ENCODE measurements around the gene OR6C76. TPM values are rescaled to one million over a fixed set of nuclear protein-coding genes. Genes with fewer than 3 reads are reported as not detected.

Gene OR6C76
- total RNA-seq, 2 experiments from 2014 or later: not detected

DNA sequence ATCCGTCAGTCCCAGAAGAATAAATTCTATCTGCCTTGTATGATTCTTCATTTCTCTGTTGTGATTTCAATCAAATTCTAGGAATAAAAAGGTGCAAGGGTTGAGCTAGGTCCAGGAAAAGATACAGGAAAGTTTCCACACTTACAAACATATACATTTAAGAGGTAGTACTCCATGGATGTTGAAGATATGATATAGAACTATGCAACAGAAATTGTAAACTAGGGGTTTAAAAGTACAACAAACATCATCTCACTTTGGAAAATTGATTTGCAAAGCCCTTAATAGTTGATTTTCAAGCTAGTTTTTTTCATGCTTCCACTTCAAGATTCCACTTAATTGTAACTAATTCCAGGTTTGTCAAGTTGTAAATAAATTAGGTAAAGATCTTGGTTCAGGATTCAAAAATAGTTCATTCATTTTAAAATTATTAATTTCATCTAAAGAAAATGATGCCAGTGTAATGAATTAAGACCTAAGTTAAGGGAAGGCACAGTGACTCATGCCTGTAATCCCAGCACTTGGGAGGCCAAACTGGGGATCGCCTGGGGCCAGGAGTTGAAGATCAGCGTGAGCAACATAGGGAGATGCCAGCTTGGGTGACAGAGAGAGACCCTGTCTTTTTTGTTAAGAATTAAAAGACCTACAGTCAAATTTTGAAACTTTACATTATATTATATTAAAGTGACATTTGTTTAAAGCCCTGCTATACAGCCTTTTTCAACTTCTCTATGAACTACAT lies 44.2 kb downstream of the OR6C76 start, which contains the start of gene OR6C70:
OR6C70 (minus strand) TSS at position 51 of the 742 bp plus-strand sequence; CDS start at position 51, 0 bp downstream.
- no peak for DNase-seq
- intact Hi-C loops (cut with micrococcal nuclease): no loop called here
- Mint-ChIP-seq H3K9me3 (no peaks in the 10 kb centered on the region), H3K4me1 (ENCODE audit: low read depth) (no peaks in the 10 kb centered on the region), H3K27ac (no peak within 1 kb of the TSS), H3K4me3 (no peak within 1 kb of the TSS), H3K36me3 (ENCODE audit: low read depth) (no peaks in the 10 kb centered on the region), H3K27me3 (peaks cover 15% of the 10 kb centered on the region)
- TF ChIP-seq, protein P1, sequence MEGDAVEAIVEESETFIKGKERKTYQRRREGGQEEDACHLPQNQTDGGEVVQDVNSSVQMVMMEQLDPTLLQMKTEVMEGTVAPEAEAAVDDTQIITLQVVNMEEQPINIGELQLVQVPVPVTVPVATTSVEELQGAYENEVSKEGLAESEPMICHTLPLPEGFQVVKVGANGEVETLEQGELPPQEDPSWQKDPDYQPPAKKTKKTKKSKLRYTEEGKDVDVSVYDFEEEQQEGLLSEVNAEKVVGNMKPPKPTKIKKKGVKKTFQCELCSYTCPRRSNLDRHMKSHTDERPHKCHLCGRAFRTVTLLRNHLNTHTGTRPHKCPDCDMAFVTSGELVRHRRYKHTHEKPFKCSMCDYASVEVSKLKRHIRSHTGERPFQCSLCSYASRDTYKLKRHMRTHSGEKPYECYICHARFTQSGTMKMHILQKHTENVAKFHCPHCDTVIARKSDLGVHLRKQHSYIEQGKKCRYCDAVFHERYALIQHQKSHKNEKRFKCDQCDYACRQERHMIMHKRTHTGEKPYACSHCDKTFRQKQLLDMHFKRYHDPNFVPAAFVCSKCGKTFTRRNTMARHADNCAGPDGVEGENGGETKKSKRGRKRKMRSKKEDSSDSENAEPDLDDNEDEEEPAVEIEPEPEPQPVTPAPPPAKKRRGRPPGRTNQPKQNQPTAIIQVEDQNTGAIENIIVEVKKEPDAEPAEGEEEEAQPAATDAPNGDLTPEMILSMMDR (IDR thresholded peaks at IDR 0.05): no peak
- ChIA-PET CTCF (no interaction called here), POLR2A (no interaction called here)
- no peak for ATAC-seq

GRCh38 chr12:55472264-55472663 lies 46.2 kb downstream of the OR6C76 start:
- ChIA-PET CTCF (interaction anchor here (1.6 kb wide), 1 partner anchor 184 kb away, joined by 6 read pairs; no protein-coding TSS in a partner anchor), POLR2A (no interaction called here)
- H3K9me3 Mint-ChIP-seq: no peaks in the 10 kb centered on the region
- H3K27ac Mint-ChIP-seq: no peak overlapping the region
- no peaks in the 10 kb centered on the region for H3K36me3 Mint-ChIP-seq (ENCODE audit: low read depth)
- TF ChIP-seq, protein P1 (IDR thresholded peaks at IDR 0.05): no peak
- DNase-seq (no peak), ATAC-seq (no peak)
- H3K27me3 Mint-ChIP-seq: peaks cover 13% of the 10 kb centered on the region
- intact Hi-C loops (cut with micrococcal nuclease): no loop called here
- H3K4me3 Mint-ChIP-seq: no peak overlapping the region
- no peaks in the 10 kb centered on the region for H3K4me1 Mint-ChIP-seq (ENCODE audit: low read depth)

Other genes with a start within 250 kb of the OR6C76 start
- not detected for gene OR10A7, start 205.2 kb upstream of the OR6C76 start, total RNA-seq
- gene OR6C74, start 181.6 kb upstream of the OR6C76 start, total RNA-seq: not detected
- not detected for gene OR6C6, start 129.7 kb upstream of the OR6C76 start, total RNA-seq
- gene OR6C1, start 111.9 kb upstream of the OR6C76 start, total RNA-seq: not detected
- not detected for gene OR6C3, start 95.5 kb upstream of the OR6C76 start, total RNA-seq
- not detected for gene OR6C75, start 63.3 kb upstream of the OR6C76 start, total RNA-seq
- not detected for gene OR6C65, start 25.7 kb upstream of the OR6C76 start, total RNA-seq
- gene OR6C2, start 17.8 kb downstream of the OR6C76 start, total RNA-seq: not detected
- not detected for gene OR6C70, start 43.9 kb downstream of the OR6C76 start, total RNA-seq
- gene OR6C68, start 66.1 kb downstream of the OR6C76 start, total RNA-seq: not detected
- not detected for gene OR6C4, start 123.3 kb downstream of the OR6C76 start, total RNA-seq
- not detected for gene OR2AP1, start 146.2 kb downstream of the OR6C76 start, total RNA-seq
- gene OR10P1, start 210.6 kb downstream of the OR6C76 start, total RNA-seq: not detected